ENCODE measurements around the gene TACSTD2.

GRCh38 chr1:58585581-58586151 lies 8.6 kb upstream of the TACSTD2 start:
- TF ChIP-seq EZH2phosphoT487 (IDR thresholded peaks at IDR 0.05; ENCODE audit: borderline replicate concordance, low read depth, low read length) = no peak
- no peak for TF ChIP-seq CTCF (conservative IDR thresholded peaks at IDR 0.05; ENCODE audit: low read length)
